H9 (cell line): ENCODE data around the gene RGS16. TPM values are rescaled to one million over a fixed set of nuclear protein-coding genes. Genes with fewer than 3 reads are reported as not detected.

ENCODE experiments used
- DNase-seq: peaks from one replicate; pipeline ENCODE4 v3.0.0-alpha.2; 2017
- H2AFZ ChIP-seq: one replicate; pipeline ENCODE4 v1.6.1; 2013; ENCODE audit warnings: mild to moderate bottlenecking, low read length, control low read depth, moderate library complexity
- H2AK5ac ChIP-seq: 2 replicates; pipeline ENCODE4 v1.6.1; 2013; ENCODE audit warnings: low read length, control low read depth, mixed read lengths; ENCODE audit not compliant: insufficient read length
- H2BK120ac ChIP-seq: one replicate; pipeline ENCODE4 v1.6.1; 2013; ENCODE audit warnings: low read depth, mild to moderate bottlenecking, low read length, control low read depth, inconsistent platforms; ENCODE audit not compliant: poor library complexity, severe bottlenecking
- H2BK12ac ChIP-seq: 2 replicates; pipeline ENCODE4 v1.6.1; 2013; ENCODE audit warnings: low read length, control low read depth, mixed read lengths, low read depth; ENCODE audit not compliant: insufficient read length
- H2BK15ac ChIP-seq: 2 replicates; pipeline ENCODE4 v1.6.1; 2013; ENCODE audit warnings: low read depth, low read length, control low read depth
- H2BK20ac ChIP-seq: one replicate; pipeline ENCODE4 v1.6.1; 2013; ENCODE audit warnings: low read depth, mild to moderate bottlenecking, low read length, control low read depth, inconsistent platforms; ENCODE audit not compliant: poor library complexity, severe bottlenecking
- H2BK5ac ChIP-seq: 2 replicates; pipeline ENCODE4 v1.6.1; 2013; ENCODE audit warnings: low read length, control low read depth, mixed read lengths; ENCODE audit not compliant: insufficient read length
- H3K14ac ChIP-seq: 2 replicates; pipeline ENCODE4 v1.6.1; 2013; ENCODE audit warnings: low read length, control low read depth; ENCODE audit not compliant: insufficient read depth
- H3K18ac ChIP-seq: 2 replicates; pipeline ENCODE4 v1.6.1; 2013; ENCODE audit warnings: low read depth, mild to moderate bottlenecking, mixed read lengths, low read length, control low read depth; ENCODE audit not compliant: insufficient read length
- H3K23ac ChIP-seq: 2 replicates; pipeline ENCODE4 v1.6.1; 2013; ENCODE audit warnings: low read length, control low read depth, mixed read lengths, low read depth; ENCODE audit not compliant: insufficient read length
- H3K23me2 ChIP-seq: 2 replicates; pipeline ENCODE4 v1.6.1; 2013; ENCODE audit warnings: low read depth, mild to moderate bottlenecking, mixed read lengths, low read length, control low read depth; ENCODE audit not compliant: insufficient read length, poor library complexity, severe bottlenecking
- H3K27ac ChIP-seq: 2 replicates; pipeline ENCODE4 v1.5.1; 2013; ENCODE audit warnings: low read length, control low read depth, mixed read lengths, low read depth; ENCODE audit not compliant: insufficient read length
- H3K27me3 ChIP-seq: 2 replicates; pipeline ENCODE4 v1.6.1; 2013; ENCODE audit warnings: low read length, control low read depth, inconsistent platforms; ENCODE audit not compliant: insufficient read depth
- H3K4ac ChIP-seq: 2 replicates; pipeline ENCODE4 v1.6.1; 2013; ENCODE audit warnings: low read depth, mild to moderate bottlenecking, control low read depth, inconsistent platforms, low read length, moderate library complexity
- H3K4me1 ChIP-seq: 2 replicates; pipeline ENCODE4 v1.6.1; 2013; ENCODE audit warnings: low read length, control low read depth, inconsistent platforms; ENCODE audit not compliant: insufficient read depth
- H3K4me2 ChIP-seq: 2 replicates; pipeline ENCODE4 v1.6.1; 2013; ENCODE audit warnings: low read length, control low read depth, mixed read lengths; ENCODE audit not compliant: insufficient read length, insufficient read depth
- H3K56ac ChIP-seq: 2 replicates; pipeline ENCODE4 v1.6.1; 2013; ENCODE audit warnings: low read depth, mild to moderate bottlenecking, mixed read lengths, low read length, control low read depth; ENCODE audit not compliant: insufficient read length
- H3K79me1 ChIP-seq: 2 replicates; pipeline ENCODE4 v1.6.1; 2013; ENCODE audit warnings: low read depth, mild to moderate bottlenecking, moderate library complexity, low read length, control low read depth, inconsistent platforms; ENCODE audit not compliant: insufficient read depth, poor library complexity, severe bottlenecking
- H3K79me2 ChIP-seq: 2 replicates; pipeline ENCODE4 v1.6.1; 2013; ENCODE audit warnings: low read length, control low read depth, inconsistent platforms; ENCODE audit not compliant: insufficient read depth
- H3K9ac ChIP-seq: 2 replicates; pipeline ENCODE4 v1.6.1; 2013; ENCODE audit warnings: low read length, control low read depth, mixed read lengths; ENCODE audit not compliant: insufficient read length; ENCODE audit errors: extremely low read depth
- H3K9me3 ChIP-seq: one replicate; pipeline ENCODE4 v1.6.1; 2013; ENCODE audit warnings: low read depth, low read length, inconsistent platforms; ENCODE audit not compliant: control insufficient read depth
- H3T11ph ChIP-seq: one replicate; pipeline ENCODE4 v1.6.1; 2013; ENCODE audit warnings: mild to moderate bottlenecking, low read length, control low read depth, inconsistent platforms
- H4K20me1 ChIP-seq: one replicate; pipeline ENCODE4 v1.6.1; 2013; ENCODE audit not compliant: control insufficient read depth, insufficient read length, insufficient read depth
- H4K5ac ChIP-seq: 2 replicates; pipeline ENCODE4 v1.6.1; 2013; ENCODE audit warnings: low read depth, mild to moderate bottlenecking, mixed read lengths, low read length, control low read depth; ENCODE audit not compliant: insufficient read length
- H4K8ac ChIP-seq: replicated peaks from 2 replicates; pipeline ENCODE4 v1.6.1; 2013; ENCODE audit warnings: low read length, control low read depth, mixed read lengths, low read depth; ENCODE audit not compliant: insufficient read length
- H4K91ac ChIP-seq: 2 replicates; pipeline ENCODE4 v1.6.1; 2013; ENCODE audit warnings: low read depth, mild to moderate bottlenecking, moderate library complexity, mixed read lengths, low read length, control low read depth; ENCODE audit not compliant: insufficient read length
- H3K27ac Mint-ChIP-seq, 3 experiments: 2 replicates in 2 of 3; 3 replicates in 1 of 3; pipeline ENCODE4 v1.8.0; 2020 to 2021; ENCODE audit warnings: mixed read lengths in 3 of 3, mild to moderate bottlenecking in 1 of 3, moderate library complexity in 1 of 3
- H3K27me3 Mint-ChIP-seq: 2 replicates; pipeline ENCODE4 v1.8.0; 2021; ENCODE audit warnings: low read depth, mild to moderate bottlenecking, moderate library complexity, mixed read lengths
- H3K36me3 Mint-ChIP-seq, 3 experiments: 2 replicates in 2 of 3; 3 replicates in 1 of 3; pipeline ENCODE4 v1.8.0; 2020 to 2021; ENCODE audit warnings: low read depth in 3 of 3, mixed read lengths in 3 of 3; ENCODE audit not compliant: insufficient read depth in 1 of 3
- H3K4me1 Mint-ChIP-seq, 2 experiments: 2 replicates each; pipeline ENCODE4 v1.8.0; 2020; ENCODE audit warnings: mixed read lengths in 2 of 2
- H3K4me3 Mint-ChIP-seq, 2 experiments: 2 replicates in 1 of 2; 3 replicates in 1 of 2; pipeline ENCODE4 v1.8.0; 2020 to 2021; ENCODE audit warnings: mild to moderate bottlenecking in 2 of 2, mixed read lengths in 2 of 2, moderate library complexity in 1 of 2
- H3K9me3 Mint-ChIP-seq, 2 experiments: 2 replicates in 1 of 2; 3 replicates in 1 of 2; pipeline ENCODE4 v1.8.0; 2020; ENCODE audit warnings: mild to moderate bottlenecking in 2 of 2, mixed read lengths in 2 of 2, moderate library complexity in 1 of 2
- CTCF ChIP-seq: fragments of 200-600 bp; sonication (generic); conservative IDR thresholded peaks from 3 replicates; pipeline ENCODE4 v1.8.0; 2021; ENCODE audit warnings: antibody characterized with exemption, mild to moderate bottlenecking
- WGBS: extraction: QIAGEN DNeasy Blood & Tissue Kit; methylation state at CpG from one replicate; pipeline ENCODE4 v1.1.7; 2013; ENCODE audit warnings: missing lambda C conversion rate, low lambda C conversion rate, mixed read lengths; ENCODE audit not compliant: insufficient read length; ENCODE audit errors: extremely low coverage; 5-methylcytosine and 5-hydroxymethylcytosine counted together
- total RNA-seq: library from RNA; stranded (reverse); gene quantifications from 2 replicates; pipeline ENCODE4 v1.2.1, GENCODE V29; 2021

Gene RGS16
- total RNA-seq, 1 experiment from 2014 or later = 6.9 TPM

GRCh38 chr1:182611787-182612186 lies 7.6 kb upstream of the RGS16 start:
- H4K91ac ChIP-seq = no peak overlapping the region
- H3K27ac ChIP-seq = no peak overlapping the region
- H3T11ph ChIP-seq = no peak overlapping the region
- DNase-seq = peak; percentile 71
- no peak overlapping the region for H3K9ac ChIP-seq
- H3K27me3 ChIP-seq = no peaks in the 10 kb centered on the region; the same call in 1 of the 2 replicates
- Mint-ChIP-seq H3K4me1 (peaks cover 49 to 52% of the 10 kb centered on the region in 2 experiments), H3K36me3 (no peaks in the 10 kb centered on the region; a peak in 1 of 7 replicates), H3K4me3 (peak overlapping the region in 1 of 2 experiments; percentile 32; a peak in 1 of 5 replicates), H3K27ac (peak overlapping the region in 1 of 3 experiments; percentile 59; a peak in 1 of 7 replicates), H3K27me3 (peaks cover 85% of the 10 kb centered on the region), H3K9me3 (no peaks in the 10 kb centered on the region; a peak in 2 of 5 replicates)
- H2BK12ac ChIP-seq = no peak overlapping the region
- no peak overlapping the region for H3K56ac ChIP-seq
- H2BK5ac ChIP-seq = no peak overlapping the region
- TF ChIP-seq CTCF = peak; percentile 22; the same call in 1 of the 3 replicates
- no CpG with 5 or more reads among the region's 8 CpGs for WGBS
- H2BK20ac ChIP-seq = no peak overlapping the region
- H4K5ac ChIP-seq = no peak overlapping the region
- H3K23me2 ChIP-seq = peaks cover 15% of the 10 kb centered on the region
- H3K4me2 ChIP-seq = peak overlapping the region; percentile 5
- no peaks in the 10 kb centered on the region for H3K9me3 ChIP-seq
- no peak overlapping the region for H2AK5ac ChIP-seq
- H2BK15ac ChIP-seq = no peak overlapping the region
- H3K79me1 ChIP-seq = no peaks in the 10 kb centered on the region
- H3K4ac ChIP-seq = no peak overlapping the region
- no peak overlapping the region for H3K14ac ChIP-seq
- no peak overlapping the region for H3K18ac ChIP-seq
- no peak overlapping the region for H3K23ac ChIP-seq
- no peak overlapping the region for H4K8ac ChIP-seq
- H3K4me1 ChIP-seq = peaks cover 19% of the 10 kb centered on the region; the same call in 1 of the 2 replicates
- no peaks in the 10 kb centered on the region for H4K20me1 ChIP-seq
- H3K79me2 ChIP-seq = no peaks in the 10 kb centered on the region
- H2AFZ ChIP-seq = no peak overlapping the region
- H2BK120ac ChIP-seq = no peak overlapping the region
